ENCODE data around the gene VEGFA. TPM values are rescaled to one million over a fixed set of nuclear protein-coding genes. Genes with fewer than 3 reads are reported as not detected.

The VEGFA gene
- total RNA-seq, 2 experiments from 2014 or later = 28.9 to 35.1 TPM

GRCh38 chr6:43785220-43785752 is 15.3 kb downstream of the VEGFA start:
- Mint-ChIP-seq H3K36me3 (peaks cover 29% of the 10 kb centered on the region), H3K27me3 (no peaks in the 10 kb centered on the region), H3K27ac (no peak overlapping the region), H3K4me3 (no peak overlapping the region), H3K9me3 (no peaks in the 10 kb centered on the region), H3K4me1 (ENCODE audit: low read depth) (no peaks in the 10 kb centered on the region)
- DNase-seq = no peak
- ChIA-PET POLR2A (no interaction called here), CTCF (no interaction called here)
- intact Hi-C loops (cut with micrococcal nuclease) = no loop called here

- POLR2A ChIA-PET = no interaction called here
- H3K36me3 Mint-ChIP-seq = peaks cover 23% of the 10 kb centered on the region
- CTCF ChIA-PET = interaction anchor here (1.4 kb wide), 1 partner anchor 11 kb away, joined by 5 read pairs; no protein-coding TSS in a partner anchor
- no peak overlapping the region for H3K27ac Mint-ChIP-seq
- H3K27me3 Mint-ChIP-seq = no peaks in the 10 kb centered on the region
- no peaks in the 10 kb centered on the region for H3K4me1 Mint-ChIP-seq (ENCODE audit: low read depth)
- H3K4me3 Mint-ChIP-seq = no peak overlapping the region
- intact Hi-C loops (cut with micrococcal nuclease) = no loop called here
- DNase-seq = no peak
- no peaks in the 10 kb centered on the region for H3K9me3 Mint-ChIP-seq
Measured at GRCh38 chr6:43785904-43786303, 15.9 kb downstream of the VEGFA start.

GRCh38 chr6:43786664-43787329 is 16.8 kb downstream of the VEGFA start:
- Mint-ChIP-seq H3K36me3 (peaks cover 19% of the 10 kb centered on the region), H3K4me3 (no peak overlapping the region), H3K4me1 (ENCODE audit: low read depth) (no peaks in the 10 kb centered on the region), H3K27ac (no peak overlapping the region), H3K27me3 (no peaks in the 10 kb centered on the region), H3K9me3 (no peaks in the 10 kb centered on the region)
- ChIA-PET CTCF (interaction anchor here (1.4 kb wide), 1 partner anchor 12 kb away, joined by 5 read pairs; no protein-coding TSS in a partner anchor), POLR2A (no interaction called here)
- intact Hi-C loops (cut with micrococcal nuclease) = no loop called here
- DNase-seq = no peak

GRCh38 chr6:43788301-43788700 is 18.3 kb downstream of the VEGFA start:
- Mint-ChIP-seq H3K27me3 (no peaks in the 10 kb centered on the region), H3K27ac (no peak overlapping the region), H3K4me3 (no peak overlapping the region), H3K4me1 (ENCODE audit: low read depth) (no peaks in the 10 kb centered on the region), H3K36me3 (peaks cover 13% of the 10 kb centered on the region), H3K9me3 (no peaks in the 10 kb centered on the region)
- ChIA-PET CTCF (no interaction called here), POLR2A (no interaction called here)
- intact Hi-C loops (cut with micrococcal nuclease) = no loop called here
- no peak for DNase-seq

- no peak overlapping the region for H3K27ac Mint-ChIP-seq
- no peak for DNase-seq
- no peaks in the 10 kb centered on the region for H3K27me3 Mint-ChIP-seq
- ChIA-PET CTCF (interaction anchor here (1.8 kb wide), 1 partner anchor 15 kb away, joined by 6 read pairs; no protein-coding TSS in a partner anchor), POLR2A (no interaction called here)
- peaks cover 7% of the 10 kb centered on the region for H3K36me3 Mint-ChIP-seq
- no peaks in the 10 kb centered on the region for H3K4me1 Mint-ChIP-seq (ENCODE audit: low read depth)
- no peak overlapping the region for H3K4me3 Mint-ChIP-seq
- no peaks in the 10 kb centered on the region for H3K9me3 Mint-ChIP-seq
- intact Hi-C loops (cut with micrococcal nuclease) = no loop called here
Measured at GRCh38 chr6:43789447-43789846, 19.4 kb downstream of the VEGFA start.

GRCh38 chr6:43790031-43790430 is 20.0 kb downstream of the VEGFA start:
- intact Hi-C loops (cut with micrococcal nuclease) = no loop called here
- Mint-ChIP-seq H3K27me3 (no peaks in the 10 kb centered on the region), H3K4me1 (ENCODE audit: low read depth) (no peaks in the 10 kb centered on the region), H3K4me3 (no peak overlapping the region), H3K27ac (no peak overlapping the region), H3K36me3 (peaks cover 3% of the 10 kb centered on the region), H3K9me3 (no peaks in the 10 kb centered on the region)
- no peak for DNase-seq
- ChIA-PET POLR2A (no interaction called here), CTCF (interaction anchor here (1.3 to 1.8 kb wide), 2 partner anchors 16 to 123 kb away, joined by 3 to 6 read pairs; no protein-coding TSS in a partner anchor)

- no peaks in the 10 kb centered on the region for H3K4me1 Mint-ChIP-seq (ENCODE audit: low read depth)
- H3K4me3 Mint-ChIP-seq = no peak overlapping the region
- intact Hi-C loops (cut with micrococcal nuclease) = no loop called here
- DNase-seq = no peak
- no peaks in the 10 kb centered on the region for H3K9me3 Mint-ChIP-seq
- H3K27me3 Mint-ChIP-seq = no peaks in the 10 kb centered on the region
- ChIA-PET POLR2A (no interaction called here), CTCF (interaction anchor here (0.9 to 1.0 kb wide), 2 partner anchors 17 to 67 kb away, joined by 3 to 4 read pairs; no protein-coding TSS in a partner anchor)
- no peak overlapping the region for H3K27ac Mint-ChIP-seq
- H3K36me3 Mint-ChIP-seq = no peaks in the 10 kb centered on the region
Measured at GRCh38 chr6:43791745-43792422, 21.9 kb downstream of the VEGFA start.

GRCh38 chr6:43793154-43793874 is 23.3 kb downstream of the VEGFA start:
- ChIA-PET CTCF (no interaction called here), POLR2A (no interaction called here)
- intact Hi-C loops (cut with micrococcal nuclease) = no loop called here
- no peaks in the 10 kb centered on the region for H3K27me3 Mint-ChIP-seq
- DNase-seq = no peak
- no peak overlapping the region for H3K4me3 Mint-ChIP-seq
- H3K36me3 Mint-ChIP-seq = no peaks in the 10 kb centered on the region
- H3K9me3 Mint-ChIP-seq = no peaks in the 10 kb centered on the region
- no peak overlapping the region for H3K27ac Mint-ChIP-seq
- H3K4me1 Mint-ChIP-seq (ENCODE audit: low read depth) = no peaks in the 10 kb centered on the region

GRCh38 chr6:43793875-43794242 is 23.8 kb downstream of the VEGFA start:
- ChIA-PET POLR2A (no interaction called here), CTCF (interaction anchor here (1.0 kb wide), 1 partner anchor 19 kb away, joined by 5 read pairs; no protein-coding TSS in a partner anchor)
- H3K27me3 Mint-ChIP-seq = no peaks in the 10 kb centered on the region
- intact Hi-C loops (cut with micrococcal nuclease) = no loop called here
- no peaks in the 10 kb centered on the region for H3K4me1 Mint-ChIP-seq (ENCODE audit: low read depth)
- H3K27ac Mint-ChIP-seq = no peak overlapping the region
- no peak overlapping the region for H3K4me3 Mint-ChIP-seq
- DNase-seq = no peak
- H3K9me3 Mint-ChIP-seq = no peaks in the 10 kb centered on the region
- H3K36me3 Mint-ChIP-seq = no peaks in the 10 kb centered on the region

- CTCF ChIA-PET = interaction anchor here (0.9 kb wide), 1 partner anchor 26 kb away, joined by 3 read pairs; no protein-coding TSS in a partner anchor
- Mint-ChIP-seq H3K4me3 (no peak overlapping the region), H3K9me3 (no peaks in the 10 kb centered on the region), H3K27me3 (no peaks in the 10 kb centered on the region), H3K27ac (no peak overlapping the region), H3K36me3 (no peaks in the 10 kb centered on the region), H3K4me1 (ENCODE audit: low read depth) (peaks cover 3% of the 10 kb centered on the region)
- no peak for DNase-seq
- POLR2A ChIA-PET = no interaction called here
- intact Hi-C loops (cut with micrococcal nuclease) = no loop called here
Measured at GRCh38 chr6:43795421-43795820, 25.4 kb downstream of the VEGFA start.

GRCh38 chr6:43796168-43796567 is 26.2 kb downstream of the VEGFA start:
- H3K36me3 Mint-ChIP-seq = no peaks in the 10 kb centered on the region
- H3K27ac Mint-ChIP-seq = no peak overlapping the region
- peaks cover 3% of the 10 kb centered on the region for H3K4me1 Mint-ChIP-seq (ENCODE audit: low read depth)
- no peak overlapping the region for H3K4me3 Mint-ChIP-seq
- no peak for DNase-seq
- ChIA-PET POLR2A (no interaction called here), CTCF (interaction anchor here (0.9 to 1.0 kb wide), 2 partner anchors 27 to 283 kb away, joined by 3 to 4 read pairs; no protein-coding TSS in a partner anchor)
- H3K9me3 Mint-ChIP-seq = no peaks in the 10 kb centered on the region
- intact Hi-C loops (cut with micrococcal nuclease) = no loop called here
- H3K27me3 Mint-ChIP-seq = no peaks in the 10 kb centered on the region

All from activated CD4-positive, alpha-beta memory T cell treated with anti-CD3 and anti-CD28 coated beads for 36 hours (primary cell).